Ishikawa (cell line): ENCODE results near the gene PLEKHA7.

Experiments
- CEBPB ChIP-seq: IDR thresholded peaks from 2 replicates; pipeline ENCODE4 v1.6.1; 2012
- CREB1 ChIP-seq: IDR thresholded peaks from 2 replicates; pipeline ENCODE4 v1.6.1; 2012; ENCODE audit warnings: low read depth
- EGR1 ChIP-seq: IDR thresholded peaks from 2 replicates; pipeline ENCODE4 v1.6.1; 2012
- EP300 ChIP-seq: IDR thresholded peaks from 2 replicates; pipeline ENCODE4 v1.6.1; 2012; ENCODE audit warnings: borderline replicate concordance
- FOXM1 ChIP-seq: IDR thresholded peaks from 2 replicates; pipeline ENCODE4 v1.6.1; 2012; ENCODE audit warnings: low read depth, borderline replicate concordance
- NFIC ChIP-seq: IDR thresholded peaks from 2 replicates; pipeline ENCODE4 v1.6.1; 2012
- RAD21 ChIP-seq: IDR thresholded peaks from 2 replicates; pipeline ENCODE4 v1.6.1; 2012; ENCODE audit warnings: low read depth
- TAF1 ChIP-seq: IDR thresholded peaks from 2 replicates; pipeline ENCODE4 v1.6.1; 2012; ENCODE audit warnings: low read depth, mild to moderate bottlenecking
- TCF12 ChIP-seq: IDR thresholded peaks from 2 replicates; pipeline ENCODE4 v1.6.1; 2012; ENCODE audit warnings: low read depth
- TEAD4 ChIP-seq: IDR thresholded peaks from 2 replicates; pipeline ENCODE4 v1.6.1; 2012
- YY1 ChIP-seq: IDR thresholded peaks from 2 replicates; pipeline ENCODE4 v1.6.1; 2012; ENCODE audit warnings: low read depth
- ZBTB7A ChIP-seq: IDR thresholded peaks from 2 replicates; pipeline ENCODE4 v1.6.1; 2012; ENCODE audit warnings: low read depth
- TF ChIP-seq, protein P1 (sequence below): IDR thresholded peaks from 2 replicates; pipeline ENCODE4 v1.6.1; 2012
- TF ChIP-seq, protein P2 (sequence below): IDR thresholded peaks from 2 replicates; pipeline ENCODE4 v1.6.1; 2012
- TF ChIP-seq, protein P3 (sequence below): IDR thresholded peaks from 2 replicates; pipeline ENCODE4 v1.6.1; 2012; ENCODE audit warnings: low read depth, mild to moderate bottlenecking

PLEKHA7 gene

DNA sequence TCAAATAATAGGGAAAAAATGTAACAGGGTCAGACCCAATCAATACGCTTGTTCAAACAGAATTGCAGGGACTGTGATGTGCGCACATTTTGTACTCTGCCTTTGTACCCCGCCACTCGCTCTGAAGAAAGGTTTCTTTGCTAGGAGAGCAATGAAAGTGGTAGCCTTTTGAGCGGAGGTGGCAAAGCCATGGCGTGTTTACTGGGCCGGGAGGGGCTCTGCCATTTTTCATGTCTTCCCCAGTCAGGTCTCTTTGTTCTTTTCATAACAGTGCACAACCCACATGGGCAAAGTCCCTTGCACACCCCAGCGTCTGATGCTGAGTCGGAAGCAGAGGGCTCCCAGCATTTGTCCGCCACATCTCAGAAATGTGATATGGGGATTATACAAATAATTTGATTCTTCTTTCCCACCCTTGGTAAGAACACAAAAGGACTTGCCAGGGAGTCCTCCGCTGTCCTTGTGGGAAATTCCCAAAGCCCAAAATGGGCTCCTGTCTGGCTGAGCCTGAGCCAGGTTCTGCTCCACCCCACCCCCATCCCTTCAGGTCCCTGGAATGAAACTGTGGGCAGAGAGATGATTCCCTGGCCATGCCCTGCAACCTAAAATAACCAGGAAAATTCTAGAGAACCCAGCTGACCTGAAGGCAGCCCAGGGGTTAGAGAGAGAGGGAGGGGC lies 239.1 kb downstream of the PLEKHA7 start:
- no peak for TF ChIP-seq CEBPB

DNA sequence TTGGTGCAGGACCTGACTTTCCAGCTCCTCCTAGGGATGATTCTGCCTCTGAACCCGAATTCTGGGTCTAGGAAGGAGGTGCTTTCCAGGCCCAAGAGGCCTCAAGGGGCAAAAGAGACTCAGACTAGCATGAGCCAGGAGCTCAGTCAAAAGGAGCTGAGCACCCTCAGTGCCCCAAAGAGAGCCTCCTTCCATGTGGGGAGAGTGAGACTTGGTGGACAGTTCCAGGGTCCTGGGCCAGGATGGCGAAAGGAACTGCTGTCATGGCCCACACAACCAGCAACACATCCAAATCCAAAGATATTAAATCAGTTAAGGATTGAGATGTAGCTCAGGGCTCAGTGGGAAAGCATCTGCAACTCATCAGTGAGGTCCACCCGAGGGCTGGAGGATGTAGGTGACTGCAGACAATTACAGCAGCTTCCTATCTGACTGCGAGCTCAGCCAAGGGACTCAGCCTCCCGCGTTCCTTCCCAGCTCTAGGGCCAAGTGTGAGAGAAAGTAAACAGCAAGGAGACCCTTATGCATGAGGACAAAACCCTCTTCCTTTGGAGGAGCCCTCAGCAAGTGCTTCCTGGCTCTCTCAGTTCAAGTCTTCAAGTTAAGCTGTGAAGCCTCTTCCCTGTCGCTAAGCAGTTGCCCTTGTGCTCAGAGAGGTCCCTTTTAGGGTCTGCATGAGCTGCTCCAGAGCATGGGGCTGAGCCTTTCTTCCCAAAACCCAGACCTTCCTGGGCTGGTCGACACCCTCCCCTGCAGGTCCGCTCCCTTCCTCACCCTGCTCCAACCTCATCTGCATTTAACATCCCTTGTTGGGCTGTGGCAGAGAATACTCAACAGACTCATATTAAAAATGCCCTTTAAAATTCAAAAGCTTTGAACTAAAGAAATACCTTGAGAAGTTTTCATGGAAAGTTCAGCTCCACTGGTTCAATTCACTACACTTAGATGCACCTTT lies 240.0 kb downstream of the PLEKHA7 start:
- TF ChIP-seq NFIC (no peak), EGR1 (no peak), YY1 (no peak), TEAD4 (no peak), RAD21 (no peak), CREB1 (no peak), TAF1 (no peak), EP300 (no peak), ZBTB7A (no peak), CEBPB (no peak), TCF12 (no peak), FOXM1 (no peak)
- TF ChIP-seq, protein P1, sequence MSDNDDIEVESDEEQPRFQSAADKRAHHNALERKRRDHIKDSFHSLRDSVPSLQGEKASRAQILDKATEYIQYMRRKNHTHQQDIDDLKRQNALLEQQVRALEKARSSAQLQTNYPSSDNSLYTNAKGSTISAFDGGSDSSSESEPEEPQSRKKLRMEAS, result no peak
- TF ChIP-seq, protein P2, sequence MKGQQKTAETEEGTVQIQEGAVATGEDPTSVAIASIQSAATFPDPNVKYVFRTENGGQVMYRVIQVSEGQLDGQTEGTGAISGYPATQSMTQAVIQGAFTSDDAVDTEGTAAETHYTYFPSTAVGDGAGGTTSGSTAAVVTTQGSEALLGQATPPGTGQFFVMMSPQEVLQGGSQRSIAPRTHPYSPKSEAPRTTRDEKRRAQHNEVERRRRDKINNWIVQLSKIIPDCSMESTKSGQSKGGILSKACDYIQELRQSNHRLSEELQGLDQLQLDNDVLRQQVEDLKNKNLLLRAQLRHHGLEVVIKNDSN, result no peak
- TF ChIP-seq, protein P3, sequence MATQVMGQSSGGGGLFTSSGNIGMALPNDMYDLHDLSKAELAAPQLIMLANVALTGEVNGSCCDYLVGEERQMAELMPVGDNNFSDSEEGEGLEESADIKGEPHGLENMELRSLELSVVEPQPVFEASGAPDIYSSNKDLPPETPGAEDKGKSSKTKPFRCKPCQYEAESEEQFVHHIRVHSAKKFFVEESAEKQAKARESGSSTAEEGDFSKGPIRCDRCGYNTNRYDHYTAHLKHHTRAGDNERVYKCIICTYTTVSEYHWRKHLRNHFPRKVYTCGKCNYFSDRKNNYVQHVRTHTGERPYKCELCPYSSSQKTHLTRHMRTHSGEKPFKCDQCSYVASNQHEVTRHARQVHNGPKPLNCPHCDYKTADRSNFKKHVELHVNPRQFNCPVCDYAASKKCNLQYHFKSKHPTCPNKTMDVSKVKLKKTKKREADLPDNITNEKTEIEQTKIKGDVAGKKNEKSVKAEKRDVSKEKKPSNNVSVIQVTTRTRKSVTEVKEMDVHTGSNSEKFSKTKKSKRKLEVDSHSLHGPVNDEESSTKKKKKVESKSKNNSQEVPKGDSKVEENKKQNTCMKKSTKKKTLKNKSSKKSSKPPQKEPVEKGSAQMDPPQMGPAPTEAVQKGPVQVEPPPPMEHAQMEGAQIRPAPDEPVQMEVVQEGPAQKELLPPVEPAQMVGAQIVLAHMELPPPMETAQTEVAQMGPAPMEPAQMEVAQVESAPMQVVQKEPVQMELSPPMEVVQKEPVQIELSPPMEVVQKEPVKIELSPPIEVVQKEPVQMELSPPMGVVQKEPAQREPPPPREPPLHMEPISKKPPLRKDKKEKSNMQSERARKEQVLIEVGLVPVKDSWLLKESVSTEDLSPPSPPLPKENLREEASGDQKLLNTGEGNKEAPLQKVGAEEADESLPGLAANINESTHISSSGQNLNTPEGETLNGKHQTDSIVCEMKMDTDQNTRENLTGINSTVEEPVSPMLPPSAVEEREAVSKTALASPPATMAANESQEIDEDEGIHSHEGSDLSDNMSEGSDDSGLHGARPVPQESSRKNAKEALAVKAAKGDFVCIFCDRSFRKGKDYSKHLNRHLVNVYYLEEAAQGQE, result no peak

DNA sequence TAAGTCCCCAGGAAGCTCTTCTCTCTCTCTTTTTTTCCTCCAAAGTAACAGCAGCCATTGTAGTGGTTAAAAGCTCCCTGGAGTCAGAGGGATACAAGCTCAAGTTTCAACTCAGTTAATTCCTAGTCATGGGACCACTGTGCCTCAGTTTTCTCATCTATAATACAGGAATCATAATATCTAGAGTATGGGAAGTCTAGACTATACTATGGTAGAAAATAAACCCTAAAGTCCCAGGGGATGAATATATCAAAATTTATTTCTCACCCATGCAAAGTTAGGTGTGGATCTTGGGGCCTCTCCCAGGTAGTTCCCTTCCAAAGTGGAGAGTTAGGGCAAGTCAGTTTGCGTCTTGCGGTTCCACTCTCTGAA lies 242.1 kb downstream of the PLEKHA7 start:
- TF ChIP-seq TCF12 (no peak), CEBPB (no peak), YY1 (no peak), TEAD4 (no peak), TAF1 (no peak), EP300 (no peak), FOXM1 (no peak), RAD21 (no peak), ZBTB7A (no peak), CREB1 (no peak), EGR1 (no peak), NFIC (no peak)
- TF ChIP-seq, protein P2, result no peak
- TF ChIP-seq, protein P3, result no peak
- TF ChIP-seq, protein P1, result no peak

DNA sequence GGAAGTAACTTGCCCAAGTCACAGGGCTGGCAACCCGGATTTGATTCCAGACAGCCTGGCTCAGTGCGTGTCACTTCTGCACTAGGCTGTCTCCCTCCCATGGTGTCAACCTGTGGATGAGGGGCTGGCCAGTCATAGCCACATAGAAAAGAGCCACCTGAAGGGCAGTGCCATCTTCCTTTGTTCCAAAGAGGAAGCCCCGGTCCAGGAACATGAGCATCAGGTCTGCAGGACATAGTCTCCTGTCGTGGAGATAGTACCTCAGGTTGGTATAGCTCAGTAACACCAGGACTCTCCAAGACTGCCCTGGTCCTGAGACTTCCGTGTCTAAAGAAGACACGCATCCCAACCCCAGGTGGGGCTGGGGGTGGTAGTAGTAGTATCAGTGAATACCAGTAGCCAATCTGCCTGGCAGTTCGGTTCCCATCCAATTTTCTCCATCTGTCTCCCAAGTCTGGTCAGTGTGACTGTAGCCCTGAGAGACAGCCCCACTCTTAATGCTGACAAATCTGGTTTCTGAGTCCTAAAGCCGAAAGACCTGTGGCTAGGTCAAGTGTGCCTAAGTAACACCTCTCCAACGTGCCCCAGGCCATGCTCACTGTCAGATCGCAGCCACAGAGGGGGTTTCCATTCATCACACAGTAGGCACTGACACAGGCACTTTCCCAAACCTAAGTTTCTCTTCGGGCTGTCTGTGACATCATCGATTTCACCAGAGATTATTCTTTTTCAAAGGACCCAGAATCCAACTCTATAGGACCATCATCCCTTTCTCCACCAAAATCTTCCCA lies 242.7 kb downstream of the PLEKHA7 start:
- TF ChIP-seq ZBTB7A (no peak), CEBPB (no peak), EP300 (no peak), CREB1 (no peak), TEAD4 (no peak), EGR1 (no peak), FOXM1 (no peak), TCF12 (no peak), NFIC (no peak), YY1 (no peak), RAD21 (no peak), TAF1 (no peak)
- TF ChIP-seq, protein P3, result no peak
- TF ChIP-seq, protein P2, result no peak
- TF ChIP-seq, protein P1, result no peak
